Prostate gland (tissue), 2 donors: ENCODE data around the gene UGT1A6. TPM values are rescaled to one million over a fixed set of nuclear protein-coding genes. Genes with fewer than 3 reads are reported as not detected.
"Not testable (repeated sequence)": the region's sequence is repeated elsewhere in the genome, so short reads cannot be mapped to it uniquely, and the experiment has no call there.

Source experiments
- DNase-seq: peaks from one replicate; pipeline ENCODE4 v3.0.0-alpha.2; 2019; ENCODE audit warnings: low spot score
- H3K27ac ChIP-seq, 2 donors: fragments of 200-600 bp; sonication (generic); 2 replicates each; pipeline ENCODE4 v1.5.1; 2017 to 2019
- H3K27me3 ChIP-seq: fragments of 200-600 bp; sonication (generic); replicated peaks from 2 replicates; pipeline ENCODE4 v1.5.1; 2019; ENCODE audit not compliant: insufficient read depth
- H3K36me3 ChIP-seq, 2 donors: fragments of 200-600 bp; sonication (generic); 1 replicate in 1 of 2; 2 replicates in 1 of 2; pipeline versions ENCODE4 v1.5.1 to v1.8.1; 2017 to 2019
- H3K4me1 ChIP-seq: fragments of 200-600 bp; sonication (generic); replicated peaks from 2 replicates; pipeline ENCODE4 v1.5.1; 2019
- H3K4me3 ChIP-seq, 2 donors: fragments of 200-600 bp; sonication (generic); 2 replicates each; pipeline ENCODE4 v1.5.1; 2017 to 2019
- H3K9me3 ChIP-seq: fragments of 200-600 bp; sonication (generic); 2 replicates; pipeline ENCODE4 v1.5.1; 2017
- CTCF ChIP-seq, 4 experiments: fragments of 200-600 bp in 2 of 4; fragments of 450-650 bp in 2 of 4; sonication (generic) in 2 of 4; IDR thresholded peaks; 1 replicate in 3 of 4; 2 replicates in 1 of 4; pipeline ENCODE4 v1.5.1; 2016 to 2019; ENCODE audit warnings: antibody characterized with exemption in 4 of 4, mild to moderate bottlenecking in 2 of 4, moderate library complexity in 2 of 4
- POLR2A ChIP-seq: fragments of 450-650 bp; IDR thresholded peaks from one replicate; pipeline ENCODE4 v1.6.1; 2016; ENCODE audit warnings: antibody characterized with exemption, mild to moderate bottlenecking
- POLR2AphosphoS5 ChIP-seq: sonication (generic); formaldehyde crosslinking; IDR thresholded peaks from one replicate; pipeline ENCODE4 v1.6.1; 2017; ENCODE audit warnings: antibody characterized with exemption
- WGBS: methylation state at CpG from one replicate; pipeline ENCODE4 v1.1.5; 2018; 5-methylcytosine and 5-hydroxymethylcytosine counted together
- intact Hi-C: fragments of 100-400 bp; cut with DNase I; formaldehyde crosslinking; loops from one replicate; pipeline ENCODE4 v1.14.2; 2022
- total RNA-seq, 2 donors: library from RNA; depleted of rRNA; stranded (reverse); fragments of >200 nt; gene quantifications; one replicate each; pipeline ENCODE4 v1.1.0, GENCODE V29; 2016

UGT1A6 gene
- 1 to 10 TPM in 1 of 2 donors, under 1 TPM in 1; 0.85 to 6.6 TPM for total RNA-seq

DNA sequence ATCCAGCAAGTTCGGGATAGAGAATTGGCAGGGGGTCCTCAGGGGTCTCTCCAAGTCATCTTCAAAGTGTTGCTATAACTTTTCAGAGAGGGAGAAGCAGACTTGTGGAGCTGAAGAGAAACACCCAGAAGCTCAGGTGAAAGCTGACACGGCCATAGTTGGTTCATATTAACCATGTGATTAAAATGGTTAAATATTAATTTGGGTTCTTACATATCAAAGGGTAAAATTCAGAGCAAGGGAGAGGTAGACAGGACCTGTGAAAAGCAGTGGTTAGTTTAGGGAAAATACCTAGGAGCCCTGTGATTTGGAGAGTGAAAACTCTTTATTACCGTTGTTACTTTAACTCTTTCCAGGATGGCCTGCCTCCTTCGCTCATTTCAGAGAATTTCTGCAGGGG lies at the start of gene UGT1A6:
TSS of gene UGT1A6 (plus strand) at position 243 of the 400 bp plus-strand sequence. CDS start at position 358, 115 bp downstream.
- Histone ChIP-seq H3K27ac (no peak within 1 kb of the TSS), H3K4me1 (no peaks in the 10 kb centered on the region), H3K36me3 (no peaks in the 10 kb centered on the region), H3K9me3 (no peaks in the 10 kb centered on the region), H3K27me3 (no peaks in the 10 kb centered on the region), H3K4me3 (no peak within 1 kb of the TSS)
- DNase-seq: no peak
- intact Hi-C loops: no loop called here
- 85% methylated on average over 4 of the region's 4 CpGs for WGBS
- TF ChIP-seq POLR2A (no peak), CTCF (IDR thresholded peaks at IDR 0.05) (no peak), POLR2AphosphoS5 (no peak)

DNA sequence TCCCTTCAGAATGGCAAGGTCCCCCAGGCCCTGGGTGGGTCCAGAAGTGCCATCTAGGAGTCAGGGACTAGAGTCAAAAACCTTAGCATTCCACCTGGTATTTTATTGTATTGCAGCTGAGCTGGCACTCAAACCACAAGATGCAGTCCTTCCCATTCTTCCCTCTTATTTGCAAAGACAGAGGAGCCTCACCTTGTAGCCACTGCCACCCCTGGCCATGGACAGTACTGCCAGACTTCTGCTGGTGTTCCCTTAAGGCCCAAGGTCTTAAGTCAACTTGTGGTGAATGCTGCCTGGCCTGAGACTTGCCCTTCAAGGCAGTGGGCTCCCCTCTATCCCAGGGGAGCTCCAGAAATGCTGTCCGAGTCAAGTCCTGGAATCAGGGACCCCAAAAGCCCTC lies 49.6 kb upstream of the UGT1A6 start:
- intact Hi-C loops: no loop called here
- H3K27ac ChIP-seq: no peak overlapping the region
- H3K4me3 ChIP-seq: no peak overlapping the region
- H3K9me3 ChIP-seq: no peaks in the 10 kb centered on the region
- H3K36me3 ChIP-seq: no peaks in the 10 kb centered on the region
- WGBS: 100% methylated on average over 1 of the region's 1 CpG
- H3K27me3 ChIP-seq: no peaks in the 10 kb centered on the region
- H3K4me1 ChIP-seq: no peaks in the 10 kb centered on the region
- DNase-seq: no peak
- TF ChIP-seq POLR2A (no peak), CTCF (IDR thresholded peaks at IDR 0.05) (no peak), POLR2AphosphoS5 (no peak)

- H3K27me3 ChIP-seq, H3K4me1 ChIP-seq, intact Hi-C loops, H3K27ac ChIP-seq, H3K4me3 ChIP-seq, DNase-seq, H3K36me3 ChIP-seq, H3K9me3 ChIP-seq: not testable (repeated sequence)
- 100% methylated on average over 3 of the region's 3 CpGs for WGBS
These were observed 46.7 kb upstream of the UGT1A6 start for GRCh38 chr2:233646033-233646432.

GRCh38 chr2:233650981-233651380 lies 41.7 kb upstream of the UGT1A6 start:
- 68% methylated on average over 4 of the region's 4 CpGs for WGBS
- H3K36me3 ChIP-seq: no peaks in the 10 kb centered on the region
- no peaks in the 10 kb centered on the region for H3K27me3 ChIP-seq
- no peak for TF ChIP-seq POLR2A
- no peak for TF ChIP-seq POLR2AphosphoS5
- TF ChIP-seq CTCF (IDR thresholded peaks at IDR 0.05): no peak
- H3K27ac ChIP-seq: no peak overlapping the region
- no peaks in the 10 kb centered on the region for H3K9me3 ChIP-seq
- H3K4me1 ChIP-seq: no peaks in the 10 kb centered on the region
- DNase-seq: no peak
- H3K4me3 ChIP-seq: no peak overlapping the region
- intact Hi-C loops: no loop called here

DNA sequence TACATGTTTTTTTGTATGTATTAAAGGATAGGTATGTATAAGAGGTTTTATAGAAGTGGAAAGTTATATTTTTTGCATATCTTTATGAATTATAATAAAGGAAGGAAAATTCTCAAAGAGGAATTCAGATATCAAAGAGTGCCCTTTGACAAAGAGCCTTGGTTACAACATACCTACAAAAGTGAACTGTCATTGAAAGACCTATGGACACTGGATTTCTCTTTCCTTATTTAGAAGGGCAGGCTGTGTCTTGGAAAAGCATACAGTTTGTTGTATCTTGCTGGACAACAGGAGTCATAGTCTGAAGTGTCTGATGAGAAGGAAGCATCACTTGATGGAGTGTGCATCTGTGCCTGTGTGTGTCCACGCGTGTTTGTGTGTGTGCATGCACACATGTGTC lies 41.3 kb upstream of the UGT1A6 start:
- Histone ChIP-seq H3K27me3 (no peaks in the 10 kb centered on the region), H3K4me1 (no peaks in the 10 kb centered on the region), H3K36me3 (no peaks in the 10 kb centered on the region), H3K27ac (no peak overlapping the region), H3K4me3 (no peak overlapping the region), H3K9me3 (no peaks in the 10 kb centered on the region)
- intact Hi-C loops: no loop called here
- WGBS: 95% methylated on average over 2 of the region's 2 CpGs
- DNase-seq: no peak
- TF ChIP-seq CTCF (IDR thresholded peaks at IDR 0.05) (no peak), POLR2AphosphoS5 (no peak), POLR2A (no peak)
